ENCODE measurements around the gene VWA2. TPM values are rescaled to one million over a fixed set of nuclear protein-coding genes. Genes with fewer than 3 reads are reported as not detected.

Gene VWA2
- total RNA-seq, 1 donor from 2014 or later, result not detected

DNA sequence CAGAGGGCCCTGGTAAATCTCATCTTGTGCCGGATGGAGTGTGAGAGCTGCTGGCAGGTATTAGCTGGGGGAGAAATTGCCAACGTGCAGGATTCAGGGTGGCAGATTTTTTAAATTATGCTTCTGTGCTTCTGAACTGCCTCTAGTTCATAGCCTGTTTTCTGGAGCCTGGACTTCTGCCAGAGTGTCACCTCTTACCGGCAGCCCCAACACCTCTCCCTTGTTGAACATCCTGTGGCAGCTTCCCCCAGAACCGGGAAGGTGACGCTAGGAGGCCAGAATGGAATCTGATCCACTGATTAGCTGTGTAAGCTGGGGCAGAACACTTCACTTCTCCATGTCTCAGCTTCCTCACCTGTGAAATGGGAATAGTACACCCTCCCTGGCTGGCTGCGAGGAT is 5.1 kb downstream of the VWA2 start:
- no peaks in the 10 kb centered on the region for H3K36me3 ChIP-seq (ENCODE audit: control insufficient read depth in 3 of 3, insufficient read depth in 3 of 3, low read length in 3 of 3)
- H3K4me3 ChIP-seq (ENCODE audit: low read length in 3 of 3), result no peak overlapping the region
- peaks cover 0 to 4% (median 0%) of the 10 kb centered on the region in 3 donors for H3K4me1 ChIP-seq (ENCODE audit: control insufficient read depth in 3 of 3, insufficient read depth in 3 of 3, low read length in 3 of 3)
- no peak overlapping the region for H3K9ac ChIP-seq (ENCODE audit: low read depth in 1 of 3, low read length in 3 of 3)
- H3K27me3 ChIP-seq (ENCODE audit: control insufficient read depth in 3 of 3, insufficient read depth in 3 of 3, low read length in 3 of 3), result peaks cover 13 to 25% (median 25%) of the 10 kb centered on the region in 3 donors
- H3K9me3 ChIP-seq (ENCODE audit: control insufficient read depth in 3 of 3, low read length in 3 of 3), result no peaks in the 10 kb centered on the region
- no peak overlapping the region for H3K27ac ChIP-seq (ENCODE audit: low read depth, low read length)

DNA sequence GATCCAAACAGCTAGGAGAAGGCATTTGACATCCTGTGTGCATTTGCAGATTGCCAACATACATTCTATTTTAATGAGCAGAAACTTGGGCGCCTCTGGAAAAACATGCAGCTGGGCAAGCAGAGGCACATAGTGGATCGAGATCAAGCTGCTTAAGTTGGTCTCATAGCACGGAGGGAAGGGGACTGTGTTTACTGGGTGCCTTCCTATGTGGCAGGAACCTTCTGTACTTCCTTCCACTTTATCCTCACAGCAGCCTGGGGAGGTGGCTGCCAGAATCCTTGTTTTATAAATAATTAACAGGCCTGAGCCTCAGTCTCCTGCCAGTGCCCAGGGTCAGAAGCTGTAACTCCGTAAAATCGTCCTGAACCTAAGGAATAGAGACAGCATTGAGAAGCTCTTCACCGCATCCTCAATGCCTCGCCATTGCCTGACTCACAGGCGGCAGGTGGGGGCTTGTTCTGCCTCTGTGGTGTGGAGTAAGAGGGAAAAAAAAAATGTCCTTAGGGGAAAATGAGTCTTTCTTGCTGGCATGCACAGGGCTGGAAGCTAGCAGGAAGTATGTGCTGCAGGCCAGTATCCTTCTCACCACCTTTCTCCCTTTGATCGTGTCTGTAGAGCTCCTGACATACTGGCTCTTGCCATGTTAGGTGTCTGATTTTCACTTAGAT is 6.2 kb downstream of the VWA2 start:
- Histone ChIP-seq H3K4me3 (ENCODE audit: low read length in 3 of 3) (no peak overlapping the region), H3K27ac (ENCODE audit: low read depth, low read length) (no peak overlapping the region), H3K36me3 (ENCODE audit: control insufficient read depth in 3 of 3, insufficient read depth in 3 of 3, low read length in 3 of 3) (no peaks in the 10 kb centered on the region), H3K4me1 (ENCODE audit: control insufficient read depth in 3 of 3, insufficient read depth in 3 of 3, low read length in 3 of 3) (peaks cover 0 to 4% (median 1%) of the 10 kb centered on the region in 3 donors), H3K9me3 (ENCODE audit: control insufficient read depth in 3 of 3, low read length in 3 of 3) (no peaks in the 10 kb centered on the region), H3K9ac (ENCODE audit: low read depth in 1 of 3, low read length in 3 of 3) (no peak overlapping the region), H3K27me3 (ENCODE audit: control insufficient read depth in 3 of 3, insufficient read depth in 3 of 3, low read length in 3 of 3) (peaks cover 3 to 15% (median 14%) of the 10 kb centered on the region in 3 donors)

DNA sequence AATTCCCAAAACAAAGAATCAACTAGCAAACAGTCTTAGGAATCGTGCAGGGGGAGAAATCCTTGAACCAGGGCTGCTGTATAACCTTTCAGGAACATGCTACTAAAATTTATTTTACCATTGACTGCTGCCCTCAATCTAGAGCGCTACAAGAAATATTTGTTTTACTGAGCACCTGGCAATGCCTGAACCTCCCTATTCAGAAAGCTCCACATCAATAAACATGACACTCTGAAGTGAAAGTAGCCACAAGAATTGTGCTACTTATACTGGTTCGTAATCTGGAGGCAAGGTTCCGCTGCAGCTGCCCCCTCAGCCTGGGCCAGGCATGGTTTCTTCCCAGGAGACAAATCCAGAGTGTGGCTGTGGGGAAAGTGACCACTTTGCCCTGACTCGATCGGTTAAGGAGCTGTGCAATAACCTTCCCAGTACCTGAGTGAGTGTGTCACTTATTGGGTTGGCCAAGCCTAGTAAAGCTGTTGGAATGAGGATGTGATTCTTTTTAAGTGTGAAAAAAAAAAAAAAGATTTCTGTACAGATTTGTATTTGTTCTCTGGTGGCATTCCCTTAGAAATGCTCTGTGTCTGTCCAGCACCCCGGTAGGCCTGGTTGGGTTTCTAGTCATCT is 7.7 kb downstream of the VWA2 start:
- Histone ChIP-seq H3K9me3 (ENCODE audit: control insufficient read depth in 3 of 3, low read length in 3 of 3) (no peaks in the 10 kb centered on the region), H3K4me1 (ENCODE audit: control insufficient read depth in 3 of 3, insufficient read depth in 3 of 3, low read length in 3 of 3) (peaks cover 0 to 7% (median 6%) of the 10 kb centered on the region in 3 donors), H3K27me3 (ENCODE audit: control insufficient read depth in 3 of 3, insufficient read depth in 3 of 3, low read length in 3 of 3) (peaks cover 0 to 13% (median 6%) of the 10 kb centered on the region in 3 donors), H3K36me3 (ENCODE audit: control insufficient read depth in 3 of 3, insufficient read depth in 3 of 3, low read length in 3 of 3) (no peaks in the 10 kb centered on the region), H3K9ac (ENCODE audit: low read depth in 1 of 3, low read length in 3 of 3) (no peak overlapping the region), H3K4me3 (ENCODE audit: low read length in 3 of 3) (no peak overlapping the region), H3K27ac (ENCODE audit: low read depth, low read length) (no peak overlapping the region)

DNA sequence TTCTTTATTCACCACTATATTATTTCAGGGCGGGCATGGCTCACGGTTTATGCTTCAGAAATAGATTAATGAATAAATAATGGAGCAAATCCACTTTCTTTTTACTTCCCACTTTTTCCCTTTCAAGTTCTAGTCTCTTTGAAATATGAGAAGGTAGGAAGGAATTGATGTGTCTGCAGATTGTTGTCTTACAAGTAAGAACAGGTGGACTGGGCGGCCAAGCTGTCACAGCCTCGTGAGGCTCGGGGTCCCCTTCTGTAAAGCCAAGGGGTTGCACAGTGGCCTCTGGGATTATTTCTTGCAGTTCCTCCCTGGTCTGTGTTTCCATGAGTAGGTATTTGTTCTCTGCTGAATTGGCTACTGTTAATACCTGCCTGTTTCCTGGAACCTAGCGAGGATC is 11.2 kb downstream of the VWA2 start:
- no peaks in the 10 kb centered on the region for H3K36me3 ChIP-seq (ENCODE audit: control insufficient read depth in 3 of 3, insufficient read depth in 3 of 3, low read length in 3 of 3)
- H3K4me3 ChIP-seq (ENCODE audit: low read length in 3 of 3), result no peak overlapping the region
- H3K27me3 ChIP-seq (ENCODE audit: control insufficient read depth in 3 of 3, insufficient read depth in 3 of 3, low read length in 3 of 3), result no peaks in the 10 kb centered on the region
- peaks cover 0 to 7% (median 6%) of the 10 kb centered on the region in 3 donors for H3K4me1 ChIP-seq (ENCODE audit: control insufficient read depth in 3 of 3, insufficient read depth in 3 of 3, low read length in 3 of 3)
- no peaks in the 10 kb centered on the region for H3K9me3 ChIP-seq (ENCODE audit: control insufficient read depth in 3 of 3, low read length in 3 of 3)
- no peak overlapping the region for H3K27ac ChIP-seq (ENCODE audit: low read depth, low read length)
- no peak overlapping the region for H3K9ac ChIP-seq (ENCODE audit: low read depth in 1 of 3, low read length in 3 of 3)

DNA sequence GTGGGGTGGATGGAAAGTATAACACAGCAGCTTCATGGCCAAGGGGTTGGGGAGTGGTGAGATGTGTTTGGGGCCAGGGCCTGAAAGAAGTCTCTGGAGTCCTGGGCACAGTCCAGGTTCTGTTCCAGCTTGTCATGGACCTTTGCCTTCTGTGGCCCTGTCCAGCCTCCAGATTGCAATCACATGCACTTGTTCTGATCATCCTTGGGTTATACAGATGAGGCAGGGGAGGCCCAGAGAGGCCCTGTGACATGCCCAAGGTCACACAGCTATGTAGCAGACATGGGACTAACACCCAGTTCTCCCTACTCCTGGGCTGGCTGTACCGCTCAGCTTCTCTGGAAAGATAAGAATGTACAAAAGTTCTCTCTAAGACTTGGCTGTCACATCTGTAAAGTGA is 11.7 kb downstream of the VWA2 start:
- Histone ChIP-seq H3K9me3 (ENCODE audit: control insufficient read depth in 3 of 3, low read length in 3 of 3) (no peaks in the 10 kb centered on the region), H3K36me3 (ENCODE audit: control insufficient read depth in 3 of 3, insufficient read depth in 3 of 3, low read length in 3 of 3) (no peaks in the 10 kb centered on the region), H3K4me1 (ENCODE audit: control insufficient read depth in 3 of 3, insufficient read depth in 3 of 3, low read length in 3 of 3) (peaks cover 0 to 7% (median 6%) of the 10 kb centered on the region in 3 donors), H3K4me3 (ENCODE audit: low read length in 3 of 3) (no peak overlapping the region), H3K9ac (ENCODE audit: low read depth in 1 of 3, low read length in 3 of 3) (no peak overlapping the region), H3K27me3 (ENCODE audit: control insufficient read depth in 3 of 3, insufficient read depth in 3 of 3, low read length in 3 of 3) (no peaks in the 10 kb centered on the region), H3K27ac (ENCODE audit: low read depth, low read length) (no peak overlapping the region)

DNA sequence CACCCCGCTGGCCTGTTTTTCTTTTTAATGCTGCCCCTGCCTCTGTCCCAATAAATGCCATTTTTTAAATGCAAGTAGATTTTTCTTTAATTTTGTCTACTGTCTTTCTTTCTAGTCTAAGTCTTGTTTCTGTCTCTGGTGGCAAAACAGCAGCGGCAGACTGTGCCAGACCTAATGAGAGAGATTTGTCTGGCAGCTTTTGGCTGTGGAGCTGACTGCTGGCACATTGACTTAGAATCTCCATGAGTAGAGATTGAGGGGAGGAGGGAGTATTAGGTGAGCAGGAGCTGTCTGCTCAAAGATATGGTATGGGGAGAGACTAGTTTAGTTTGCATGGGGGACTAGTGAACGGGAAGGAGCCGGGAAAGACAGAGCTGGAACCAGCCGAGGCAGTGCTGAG is 13.0 kb downstream of the VWA2 start:
- peaks cover 0 to 7% (median 6%) of the 10 kb centered on the region in 3 donors for H3K4me1 ChIP-seq (ENCODE audit: control insufficient read depth in 3 of 3, insufficient read depth in 3 of 3, low read length in 3 of 3)
- no peaks in the 10 kb centered on the region for H3K36me3 ChIP-seq (ENCODE audit: control insufficient read depth in 3 of 3, insufficient read depth in 3 of 3, low read length in 3 of 3)
- H3K4me3 ChIP-seq (ENCODE audit: low read length in 3 of 3), result no peak overlapping the region
- H3K9ac ChIP-seq (ENCODE audit: low read depth in 1 of 3, low read length in 3 of 3), result no peak overlapping the region
- H3K9me3 ChIP-seq (ENCODE audit: control insufficient read depth in 3 of 3, low read length in 3 of 3), result no peaks in the 10 kb centered on the region
- H3K27ac ChIP-seq (ENCODE audit: low read depth, low read length), result no peak overlapping the region
- H3K27me3 ChIP-seq (ENCODE audit: control insufficient read depth in 3 of 3, insufficient read depth in 3 of 3, low read length in 3 of 3), result no peaks in the 10 kb centered on the region

DNA sequence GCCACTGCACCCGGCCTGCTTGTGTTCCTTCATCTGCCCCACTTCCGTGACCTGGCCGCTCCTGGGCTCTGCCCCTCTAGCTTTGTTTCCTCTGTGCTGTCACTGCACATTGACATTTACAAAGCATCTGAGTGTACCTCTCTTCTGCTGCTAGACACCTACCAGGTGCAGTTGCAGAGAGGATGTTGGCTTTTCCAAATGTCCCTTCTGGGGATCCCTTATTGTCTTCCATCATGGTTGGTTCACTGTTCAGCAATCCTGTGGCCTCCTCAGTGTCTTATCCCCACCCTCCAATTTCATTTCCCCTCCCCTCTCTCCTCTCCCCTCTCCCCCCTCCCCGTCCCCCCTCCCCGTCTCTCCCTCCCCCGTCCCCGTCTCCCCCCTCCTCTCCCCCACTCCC is 13.8 kb downstream of the VWA2 start:
- no peaks in the 10 kb centered on the region for H3K27me3 ChIP-seq (ENCODE audit: control insufficient read depth in 3 of 3, insufficient read depth in 3 of 3, low read length in 3 of 3)
- H3K9me3 ChIP-seq (ENCODE audit: control insufficient read depth in 3 of 3, low read length in 3 of 3), result no peaks in the 10 kb centered on the region
- no peak overlapping the region for H3K27ac ChIP-seq (ENCODE audit: low read depth, low read length)
- no peak overlapping the region for H3K9ac ChIP-seq (ENCODE audit: low read depth in 1 of 3, low read length in 3 of 3)
- H3K4me1 ChIP-seq (ENCODE audit: control insufficient read depth in 3 of 3, insufficient read depth in 3 of 3, low read length in 3 of 3), result peaks cover 0 to 10% (median 9%) of the 10 kb centered on the region in 3 donors
- H3K36me3 ChIP-seq (ENCODE audit: control insufficient read depth in 3 of 3, insufficient read depth in 3 of 3, low read length in 3 of 3), result no peaks in the 10 kb centered on the region
- H3K4me3 ChIP-seq (ENCODE audit: low read length in 3 of 3), result no peak overlapping the region

DNA sequence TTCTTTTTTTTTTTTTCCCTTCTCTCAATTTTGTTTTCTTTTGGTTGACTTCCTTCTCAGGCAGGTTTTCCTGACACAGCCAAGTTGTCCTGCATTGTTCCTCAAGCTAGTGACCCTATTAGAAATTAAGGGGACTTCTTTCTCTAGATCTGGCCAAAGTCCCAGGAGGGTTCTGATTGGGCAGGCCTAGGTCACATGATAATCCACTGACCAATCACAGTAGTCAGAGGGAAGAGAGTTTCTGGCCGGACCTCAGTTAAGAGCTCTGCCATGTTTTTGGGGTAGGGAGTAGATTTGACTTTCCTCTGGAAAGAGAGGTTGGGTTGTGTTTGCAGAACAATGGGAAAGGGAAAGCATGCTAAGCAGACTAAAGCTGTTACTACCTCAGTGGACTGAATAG is 16.2 kb downstream of the VWA2 start:
- Histone ChIP-seq H3K27me3 (ENCODE audit: control insufficient read depth in 3 of 3, insufficient read depth in 3 of 3, low read length in 3 of 3) (no peaks in the 10 kb centered on the region), H3K4me1 (ENCODE audit: control insufficient read depth in 3 of 3, insufficient read depth in 3 of 3, low read length in 3 of 3) (peaks cover 3 to 8% (median 8%) of the 10 kb centered on the region in 3 donors), H3K9me3 (ENCODE audit: control insufficient read depth in 3 of 3, low read length in 3 of 3) (no peaks in the 10 kb centered on the region), H3K9ac (ENCODE audit: low read depth in 1 of 3, low read length in 3 of 3) (no peak overlapping the region), H3K27ac (ENCODE audit: low read depth, low read length) (no peak overlapping the region), H3K36me3 (ENCODE audit: control insufficient read depth in 3 of 3, insufficient read depth in 3 of 3, low read length in 3 of 3) (no peaks in the 10 kb centered on the region), H3K4me3 (ENCODE audit: low read length in 3 of 3) (no peak overlapping the region)

DNA sequence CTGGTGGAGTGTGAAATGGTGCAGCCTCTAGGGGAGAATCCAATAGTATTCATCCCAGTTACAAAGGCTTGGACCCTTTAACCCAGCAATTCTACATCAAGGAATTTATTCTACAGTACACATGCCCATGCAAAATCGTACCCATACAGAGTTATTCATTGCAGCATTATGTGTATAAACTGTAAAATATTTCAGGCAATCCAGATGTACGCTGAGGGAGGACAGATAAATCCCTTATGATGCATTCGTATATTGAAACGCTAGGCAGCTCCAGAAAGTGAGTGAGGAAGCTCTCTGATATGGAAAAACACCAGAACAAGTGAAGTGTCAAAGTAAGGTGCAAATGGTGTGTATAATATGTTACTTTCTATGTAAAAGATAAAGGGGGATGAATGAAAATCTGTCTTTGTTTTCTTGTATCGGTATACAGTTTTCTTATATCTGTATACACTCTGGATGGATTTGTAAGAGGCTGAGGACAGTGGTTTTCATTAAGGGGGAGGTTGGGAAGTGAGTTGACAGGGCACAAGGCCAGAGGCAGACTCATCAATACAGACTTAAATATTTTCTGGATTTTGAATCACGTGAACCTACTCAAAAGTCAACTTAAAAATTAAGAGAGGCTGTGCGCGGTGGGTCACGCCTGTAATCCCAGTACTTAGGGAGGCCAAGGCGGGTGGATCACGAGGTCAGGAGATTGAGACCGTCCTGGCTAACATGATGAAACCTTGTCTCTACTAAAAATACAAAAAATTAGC is 17.1 kb downstream of the VWA2 start:
- no peak overlapping the region for H3K4me3 ChIP-seq (ENCODE audit: low read length in 3 of 3)
- H3K27ac ChIP-seq (ENCODE audit: low read depth, low read length), result no peak overlapping the region
- no peaks in the 10 kb centered on the region for H3K27me3 ChIP-seq (ENCODE audit: control insufficient read depth in 3 of 3, insufficient read depth in 3 of 3, low read length in 3 of 3)
- no peak overlapping the region for H3K9ac ChIP-seq (ENCODE audit: low read depth in 1 of 3, low read length in 3 of 3)
- no peaks in the 10 kb centered on the region for H3K9me3 ChIP-seq (ENCODE audit: control insufficient read depth in 3 of 3, low read length in 3 of 3)
- no peaks in the 10 kb centered on the region for H3K36me3 ChIP-seq (ENCODE audit: control insufficient read depth in 3 of 3, insufficient read depth in 3 of 3, low read length in 3 of 3)
- H3K4me1 ChIP-seq (ENCODE audit: control insufficient read depth in 3 of 3, insufficient read depth in 3 of 3, low read length in 3 of 3), result peaks cover 3 to 8% (median 7%) of the 10 kb centered on the region in 3 donors

DNA sequence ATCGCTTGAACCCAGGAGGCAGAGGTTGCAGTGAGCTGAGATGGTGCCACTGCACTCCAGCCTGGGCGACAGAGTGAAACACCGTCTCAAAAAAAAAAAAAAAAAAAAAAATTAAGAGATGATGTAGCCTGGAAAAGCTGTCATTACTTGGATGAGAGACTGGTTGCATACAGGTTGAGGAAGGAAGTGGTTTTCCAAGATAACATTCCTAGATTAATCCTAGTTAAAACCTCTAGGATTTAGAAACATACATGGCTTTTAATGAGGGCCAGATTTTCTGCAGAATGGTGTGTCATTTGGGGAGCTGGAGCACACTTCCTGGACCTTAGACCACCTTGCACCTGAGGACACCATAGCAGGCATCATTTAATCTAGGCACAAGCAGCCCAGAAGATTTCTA is 17.8 kb downstream of the VWA2 start:
- Histone ChIP-seq H3K36me3 (ENCODE audit: control insufficient read depth in 3 of 3, insufficient read depth in 3 of 3, low read length in 3 of 3) (no peaks in the 10 kb centered on the region), H3K27me3 (ENCODE audit: control insufficient read depth in 3 of 3, insufficient read depth in 3 of 3, low read length in 3 of 3) (no peaks in the 10 kb centered on the region), H3K9ac (ENCODE audit: low read depth in 1 of 3, low read length in 3 of 3) (no peak overlapping the region), H3K4me1 (ENCODE audit: control insufficient read depth in 3 of 3, insufficient read depth in 3 of 3, low read length in 3 of 3) (peaks cover 3 to 8% (median 7%) of the 10 kb centered on the region in 3 donors), H3K27ac (ENCODE audit: low read depth, low read length) (no peak overlapping the region), H3K9me3 (ENCODE audit: control insufficient read depth in 3 of 3, low read length in 3 of 3) (no peaks in the 10 kb centered on the region), H3K4me3 (ENCODE audit: low read length in 3 of 3) (no peak overlapping the region)
